Ovary (tissue), 9 donors: Measurements from ENCODE around the gene PID1. TPM values are rescaled to one million over a fixed set of nuclear protein-coding genes. Genes with fewer than 3 reads are reported as not detected.
A peak's percentile ranks its signal among the peaks of the same experiment; 100 is the strongest.

Source experiments
- DNase-seq, 5 donors: peaks; one replicate each; pipeline ENCODE4 v3.0.0-alpha.2; 2019 to 2020
- H3K27ac ChIP-seq, 2 donors: fragments of 200-600 bp; one replicate each; pipeline versions ENCODE4 v1.5.1 to v1.8.0; 2019 to 2022
- H3K27me3 ChIP-seq: fragments of 200-600 bp; one replicate; pipeline ENCODE4 v1.8.0; 2022
- H3K36me3 ChIP-seq: fragments of 200-600 bp; sonication (generic); one replicate; pipeline ENCODE4 v1.5.1; 2019
- H3K4me1 ChIP-seq: one replicate; pipeline ENCODE4 v1.8.1; 2013; ENCODE audit warnings: mild to moderate bottlenecking, moderate library complexity; ENCODE audit not compliant: insufficient read depth
- H3K4me3 ChIP-seq: fragments of 200-600 bp; sonication (generic); one replicate; pipeline ENCODE4 v1.5.1; 2017
- H3K9me3 ChIP-seq, 2 donors: fragments of 200-600 bp in 1 of 2; sonication (generic) in 1 of 2; one replicate each; pipeline versions ENCODE4 v1.5.1 to v1.8.1; 2013 to 2019; ENCODE audit warnings: mild to moderate bottlenecking in 1 of 2, moderate library complexity in 1 of 2
- EP300 ChIP-seq: sonication (generic); formaldehyde crosslinking; IDR thresholded peaks from one replicate; pipeline ENCODE4 v1.6.1; 2017; ENCODE audit warnings: antibody characterized with exemption
- POLR2A ChIP-seq: fragments of 450-650 bp; IDR thresholded peaks from one replicate; pipeline ENCODE4 v1.6.1; 2017; ENCODE audit warnings: antibody characterized with exemption, mild to moderate bottlenecking, moderate library complexity
- WGBS, 3 donors: extraction: QIAGEN DNeasy Blood & Tissue Kit in 1 of 3; methylation state at CpG; one replicate each; pipeline versions ENCODE4 v1.1.5 to v1.1.7; 2013 to 2017; 5-methylcytosine and 5-hydroxymethylcytosine counted together
- intact Hi-C, 4 donors: fragments of 100-400 bp; cut with DNase I; formaldehyde crosslinking; loops; one replicate each; pipeline versions ENCODE4 v1.11.0 to v1.15.1; 2022 to 2023
- polyA plus RNA-seq, 2 donors: library from polyadenylated mRNA; stranded (reverse); fragments of 200-250 nt in 1 of 2; fragments of 350-450 nt in 1 of 2; fragmentation: Illumina TruSeq in 1 of 2; extraction: RNeasy Lipid Tissue Mini Kit (QIAGEN cat#74804) in 1 of 2; gene quantifications; one replicate each; pipeline ENCODE4 v1.2.3, GENCODE V29; 2013 to 2014
- total RNA-seq, 7 donors: library from RNA; depleted of rRNA in 2 of 7; stranded (reverse); fragments of >200 nt in 2 of 7; fragmentation: NEBNext Ultra II Directional in 3 of 7; extraction: Animal tissue kit (Norgen Biotek cat#: 25700) in 3 of 7; gene quantifications; one replicate each; pipeline versions ENCODE4 v1.1.0 to v1.2.4, GENCODE V29; 2016 to 2023
- TF ChIP-seq, protein P1 (sequence below), 3 donors: fragments of 450-650 bp in 2 of 3; fragments of 200-600 bp in 1 of 3; IDR thresholded peaks; one replicate each; pipeline versions ENCODE4 v1.5.1 to v1.8.0; 2016 to 2022; ENCODE audit warnings: antibody characterized with exemption in 3 of 3, mild to moderate bottlenecking in 1 of 3
- donor health status: DM: no; HTN: no; CAD: no; lungs with moderate emphysema.
- donor health status: DM: no; HTN: no; CAD: no.
- donor health status: Bipolar disorder and iron deficiency.
- donor health status: DM: yes; HTN: yes; CAD: no.
- donor health status: DM: no; HTN: no; CAD: no.
- donor health status: DM: yes; HTN: yes; CAD: no.

The PID1 gene
- total and polyA plus RNA-seq, 9 donors, result 19.8 to 66.1 (median 32.4) TPM

DNA sequence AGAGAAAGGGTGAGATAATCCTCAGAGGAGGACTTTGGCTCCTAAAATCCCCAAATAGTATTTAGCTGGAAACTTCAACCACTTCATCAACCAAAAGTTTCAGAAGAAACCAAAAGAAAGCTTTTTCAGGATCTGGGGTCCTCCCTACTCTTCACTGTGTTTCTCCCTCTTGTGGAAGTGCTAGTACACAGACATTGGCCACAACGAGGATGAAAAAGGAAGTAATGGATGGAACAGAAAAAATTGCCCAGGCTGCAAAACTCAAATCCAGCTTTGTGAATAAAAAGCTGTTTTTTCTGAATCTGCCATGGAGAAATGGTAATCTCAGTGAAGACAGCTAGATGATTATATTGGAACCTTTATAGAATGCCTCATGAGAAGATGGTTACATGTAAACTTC, 4.0 kb downstream of the PID1 start:
- H3K4me1 ChIP-seq, result peaks cover 20% of the 10 kb centered on the region
- H3K36me3 ChIP-seq, result no peaks in the 10 kb centered on the region
- no peak for TF ChIP-seq EP300
- TF ChIP-seq POLR2A, result no peak
- TF ChIP-seq, protein P1, sequence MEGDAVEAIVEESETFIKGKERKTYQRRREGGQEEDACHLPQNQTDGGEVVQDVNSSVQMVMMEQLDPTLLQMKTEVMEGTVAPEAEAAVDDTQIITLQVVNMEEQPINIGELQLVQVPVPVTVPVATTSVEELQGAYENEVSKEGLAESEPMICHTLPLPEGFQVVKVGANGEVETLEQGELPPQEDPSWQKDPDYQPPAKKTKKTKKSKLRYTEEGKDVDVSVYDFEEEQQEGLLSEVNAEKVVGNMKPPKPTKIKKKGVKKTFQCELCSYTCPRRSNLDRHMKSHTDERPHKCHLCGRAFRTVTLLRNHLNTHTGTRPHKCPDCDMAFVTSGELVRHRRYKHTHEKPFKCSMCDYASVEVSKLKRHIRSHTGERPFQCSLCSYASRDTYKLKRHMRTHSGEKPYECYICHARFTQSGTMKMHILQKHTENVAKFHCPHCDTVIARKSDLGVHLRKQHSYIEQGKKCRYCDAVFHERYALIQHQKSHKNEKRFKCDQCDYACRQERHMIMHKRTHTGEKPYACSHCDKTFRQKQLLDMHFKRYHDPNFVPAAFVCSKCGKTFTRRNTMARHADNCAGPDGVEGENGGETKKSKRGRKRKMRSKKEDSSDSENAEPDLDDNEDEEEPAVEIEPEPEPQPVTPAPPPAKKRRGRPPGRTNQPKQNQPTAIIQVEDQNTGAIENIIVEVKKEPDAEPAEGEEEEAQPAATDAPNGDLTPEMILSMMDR (IDR thresholded peaks at IDR 0.05), result no peak
- peak overlapping the region in 1 of 2 donors; percentile 79 for H3K27ac ChIP-seq
- H3K4me3 ChIP-seq, result peak overlapping the region; percentile 3
- H3K27me3 ChIP-seq, result no peaks in the 10 kb centered on the region
- no peaks in the 10 kb centered on the region for H3K9me3 ChIP-seq
- no peak for DNase-seq
- 16 to 19% (median 19%) methylated on average over 1 of the region's 1 CpG for WGBS, 3 donors
- intact Hi-C loops, result no loop called here

DNA sequence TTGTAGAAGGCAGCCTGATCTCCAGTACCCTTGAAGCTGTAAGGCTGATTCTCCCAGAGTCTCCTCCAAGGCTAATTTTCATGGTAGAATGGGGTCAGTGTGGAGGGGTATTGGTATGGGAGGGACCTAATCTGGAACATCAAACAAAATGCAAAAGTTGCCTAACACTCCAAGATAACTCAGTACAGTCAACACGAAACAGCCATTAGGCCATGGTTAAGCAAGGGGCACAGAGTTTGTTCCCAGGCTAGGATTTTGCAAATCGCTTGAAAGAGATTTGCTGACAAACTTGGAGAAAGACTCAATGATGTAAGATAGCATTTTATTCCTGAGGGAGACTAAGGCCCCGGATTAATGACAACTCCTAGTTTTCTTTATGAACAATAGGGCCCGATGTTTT, 5.4 kb downstream of the PID1 start:
- Histone ChIP-seq H3K27ac (peak overlapping the region; percentile 27 to 79), H3K4me3 (no peak overlapping the region), H3K4me1 (peaks cover 20% of the 10 kb centered on the region), H3K27me3 (no peaks in the 10 kb centered on the region), H3K9me3 (no peaks in the 10 kb centered on the region), H3K36me3 (no peaks in the 10 kb centered on the region)
- DNase-seq, result peak in 1 of 5 donors; percentile 13
- WGBS, 3 donors, result 8 to 23% (median 12%) methylated on average over 4 of the region's 4 CpGs
- intact Hi-C loops, result no loop called here
- TF ChIP-seq EP300, result no peak
- TF ChIP-seq POLR2A, result no peak
- TF ChIP-seq, protein P1 (IDR thresholded peaks at IDR 0.05), result no peak

DNA sequence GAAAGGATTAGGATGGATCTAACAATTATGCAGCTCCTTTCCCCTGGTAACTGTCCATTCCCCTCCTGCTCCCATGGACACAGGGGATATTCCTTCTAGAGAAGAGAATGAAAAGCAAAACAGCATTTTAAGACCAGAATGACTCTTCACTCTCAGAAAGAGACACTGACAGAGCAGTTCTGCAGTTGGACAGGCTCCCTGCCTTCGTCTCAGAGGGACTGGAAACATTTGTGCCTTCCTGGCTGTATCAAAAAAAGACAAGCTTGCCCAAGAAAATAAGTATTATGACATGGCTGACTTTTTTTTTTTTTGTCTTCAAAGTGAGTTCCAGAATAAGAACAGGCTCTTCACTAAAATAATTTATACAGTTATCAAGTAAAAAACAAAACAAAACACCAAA, 9.5 kb downstream of the PID1 start:
- no peaks in the 10 kb centered on the region for H3K27me3 ChIP-seq
- H3K27ac ChIP-seq, result no peak overlapping the region
- H3K9me3 ChIP-seq, result no peaks in the 10 kb centered on the region
- H3K36me3 ChIP-seq, result no peaks in the 10 kb centered on the region
- H3K4me1 ChIP-seq, result peaks cover 11% of the 10 kb centered on the region
- intact Hi-C loops, result no loop called here
- TF ChIP-seq EP300, result no peak
- no peak for TF ChIP-seq POLR2A
- TF ChIP-seq, protein P1 (IDR thresholded peaks at IDR 0.05), result no peak
- H3K4me3 ChIP-seq, result no peak overlapping the region
- no peak for DNase-seq
- 75 to 91% (median 88%) methylated on average over 1 of the region's 1 CpG for WGBS, 3 donors

DNA sequence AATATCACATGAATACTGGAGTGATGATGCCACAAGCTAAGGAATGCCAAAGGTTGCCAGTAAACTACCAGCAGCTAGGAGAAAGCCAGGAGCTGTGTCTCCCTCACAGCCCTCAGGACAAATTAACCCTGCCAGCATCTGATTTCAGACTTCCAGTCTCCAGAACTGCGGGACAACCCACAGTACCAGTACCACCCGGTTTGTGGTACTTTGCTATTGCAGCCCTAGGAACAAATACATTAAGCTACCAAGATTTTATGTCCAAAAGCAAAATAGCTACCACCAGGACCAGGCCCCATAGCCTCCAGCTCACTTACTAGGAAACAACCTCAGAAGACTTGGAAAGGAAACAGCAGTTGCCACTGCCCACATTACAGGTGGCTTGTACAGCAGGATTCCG, 10.0 kb downstream of the PID1 start:
- Histone ChIP-seq H3K4me1 (peaks cover 11% of the 10 kb centered on the region), H3K27ac (no peak overlapping the region), H3K36me3 (no peaks in the 10 kb centered on the region), H3K4me3 (no peak overlapping the region), H3K9me3 (no peaks in the 10 kb centered on the region), H3K27me3 (no peaks in the 10 kb centered on the region)
- TF ChIP-seq EP300 (no peak), POLR2A (no peak)
- TF ChIP-seq, protein P1 (IDR thresholded peaks at IDR 0.05), result no peak
- 65 to 94% (median 94%) methylated on average over 3 of the region's 3 CpGs for WGBS, 3 donors
- no peak for DNase-seq
- intact Hi-C loops, result no loop called here

DNA sequence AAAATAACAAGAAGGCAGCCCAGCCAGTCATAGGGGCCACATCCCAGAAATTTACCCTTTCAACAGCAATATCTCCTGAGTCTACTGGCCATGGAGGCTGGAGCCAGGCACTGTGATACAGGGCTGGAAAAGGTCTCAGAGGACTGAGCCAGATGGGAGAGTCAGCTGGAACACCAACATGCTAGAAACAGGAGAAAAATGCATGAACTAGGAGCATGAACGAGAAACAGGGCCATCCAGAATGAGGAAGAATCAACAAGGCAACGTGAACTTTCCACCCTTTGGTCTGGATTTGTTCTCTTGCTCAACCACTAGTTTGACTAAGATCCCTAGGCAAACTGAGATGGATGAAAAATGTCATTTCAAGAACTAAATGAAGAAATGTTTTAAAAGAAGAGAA, 13.1 kb downstream of the PID1 start:
- WGBS, 3 donors, result 75 to 83% (median 78%) methylated on average over 2 of the region's 2 CpGs
- TF ChIP-seq EP300, result no peak

More for the DNA sequence above, 13.1 kb downstream of the PID1 start:
- Histone ChIP-seq H3K27me3 (no peaks in the 10 kb centered on the region), H3K4me1 (peaks cover 1% of the 10 kb centered on the region), H3K4me3 (no peak overlapping the region), H3K9me3 (no peaks in the 10 kb centered on the region), H3K36me3 (no peaks in the 10 kb centered on the region), H3K27ac (no peak overlapping the region)
- no peak for DNase-seq
- intact Hi-C loops, result no loop called here
